Measurements from ENCODE around the gene MMP11.

MMP11 gene

GRCh38 chr22:23831261-23831660 lies 58.6 kb downstream of the MMP11 start:
- no peak for TF ChIP-seq CTCF (IDR thresholded peaks at IDR 0.05; ENCODE audit: insufficient read depth, low read length)
- TF ChIP-seq POLR2AphosphoS5 (IDR thresholded peaks at IDR 0.05; ENCODE audit: low read depth) = no peak
- TF ChIP-seq SPI1 (IDR thresholded peaks at IDR 0.05; ENCODE audit: borderline replicate concordance, low read depth) = no peak
- TF ChIP-seq GABPA (IDR thresholded peaks at IDR 0.05; ENCODE audit: low read depth) = no peak
- TF ChIP-seq REST (IDR thresholded peaks at IDR 0.05; ENCODE audit: insufficient replicate concordance, low read depth) = no peak
- Histone ChIP-seq H3K27me3 (ENCODE audit: insufficient read depth, poor library complexity, severe bottlenecking) (no peaks in the 10 kb centered on the region), H3K4me3 (replicated peaks; ENCODE audit: insufficient read depth, low read length) (no peak overlapping the region), H3K27ac (replicated peaks) (no peak overlapping the region)
- DNase-seq (ENCODE audit: low read depth in 1 of 2, low spot score in 1 of 2) = no peak

- Histone ChIP-seq H3K4me3 (replicated peaks; ENCODE audit: insufficient read depth, low read length) (no peak overlapping the region), H3K27ac (replicated peaks) (no peak overlapping the region), H3K27me3 (ENCODE audit: insufficient read depth, poor library complexity, severe bottlenecking) (no peaks in the 10 kb centered on the region)
- no peak for DNase-seq (ENCODE audit: low read depth in 1 of 2, low spot score in 1 of 2)
- TF ChIP-seq GABPA (IDR thresholded peaks at IDR 0.05; ENCODE audit: low read depth) = no peak
- no peak for TF ChIP-seq REST (IDR thresholded peaks at IDR 0.05; ENCODE audit: insufficient replicate concordance, low read depth)
- no peak for TF ChIP-seq CTCF (IDR thresholded peaks at IDR 0.05; ENCODE audit: insufficient read depth, low read length)
- TF ChIP-seq POLR2AphosphoS5 (IDR thresholded peaks at IDR 0.05; ENCODE audit: low read depth) = no peak
- TF ChIP-seq SPI1 (IDR thresholded peaks at IDR 0.05; ENCODE audit: borderline replicate concordance, low read depth) = no peak
Measured at GRCh38 chr22:23831781-23832180, 59.1 kb downstream of the MMP11 start.

GRCh38 chr22:23832226-23833016 lies 59.8 kb downstream of the MMP11 start:
- H3K27me3 ChIP-seq (ENCODE audit: insufficient read depth, poor library complexity, severe bottlenecking) = no peaks in the 10 kb centered on the region
- no peak for DNase-seq (ENCODE audit: low read depth in 1 of 2, low spot score in 1 of 2)
- H3K27ac ChIP-seq (replicated peaks) = no peak overlapping the region
- TF ChIP-seq POLR2AphosphoS5 (IDR thresholded peaks at IDR 0.05; ENCODE audit: low read depth) (no peak), REST (IDR thresholded peaks at IDR 0.05; ENCODE audit: insufficient replicate concordance, low read depth) (no peak), GABPA (IDR thresholded peaks at IDR 0.05; ENCODE audit: low read depth) (no peak), CTCF (IDR thresholded peaks at IDR 0.05; ENCODE audit: insufficient read depth, low read length) (no peak)
- no peak overlapping the region for H3K4me3 ChIP-seq (replicated peaks; ENCODE audit: insufficient read depth, low read length)

Data from HL-60 (cell line).